NCI-H446 treated with DMSO at 0.1 percent for 48 hours (cell line): Measurements from ENCODE around the gene AEBP1.
A peak's percentile ranks its signal among the peaks of the same experiment; 100 is the strongest.

Source experiments
- DNase-seq: peaks from one replicate; lab custom pipeline; 2025; lab: John Stamatoyannopoulos, UW

Gene AEBP1

DNA sequence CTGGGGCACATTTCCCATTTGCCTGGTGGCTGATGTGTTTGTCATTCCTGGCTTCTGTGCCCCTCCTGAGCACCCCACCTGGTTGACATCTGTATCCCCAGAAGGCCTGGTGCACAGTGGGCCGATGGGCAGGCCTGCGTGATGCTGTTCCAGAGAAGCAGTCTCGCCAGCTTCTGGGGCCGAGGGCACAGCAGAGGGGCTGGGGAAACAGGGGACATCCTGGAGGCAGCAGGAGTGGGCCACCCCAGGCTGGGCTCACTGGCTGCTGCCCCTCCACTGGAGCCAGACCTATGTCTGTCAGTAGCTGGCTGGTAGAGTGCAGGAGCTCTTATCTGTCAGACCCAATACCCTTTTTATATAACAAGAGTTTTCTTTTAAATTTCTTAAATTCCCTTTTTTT, 37.9 kb downstream of the AEBP1 start:
- no peak for DNase-seq

DNA sequence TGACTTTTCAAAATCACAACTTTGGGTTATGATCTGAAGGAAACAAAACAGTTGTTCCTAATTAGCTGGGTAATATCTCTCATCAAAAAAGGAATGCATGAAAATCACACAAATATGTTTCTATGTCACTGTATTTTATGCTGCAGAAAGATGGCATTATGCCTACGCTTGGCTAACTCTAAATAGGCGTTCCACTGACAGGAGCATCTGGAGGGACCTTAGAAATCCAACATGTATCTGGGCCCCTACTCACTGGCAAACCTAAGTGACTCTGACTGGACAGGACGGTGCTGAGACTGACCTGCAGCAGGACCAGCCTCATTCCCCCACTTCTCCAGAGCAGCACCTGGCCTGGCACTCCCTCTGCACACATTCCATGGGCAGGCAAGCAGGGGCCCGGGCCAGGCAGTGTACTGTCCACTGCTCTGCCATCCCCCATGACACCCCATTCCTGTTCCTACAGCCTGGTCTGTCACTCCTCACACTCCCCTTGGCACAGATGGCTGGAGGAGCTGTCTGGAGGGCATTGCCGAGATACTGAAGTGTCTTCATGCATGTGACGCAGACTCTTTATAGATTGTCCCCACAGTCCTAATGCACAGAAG, 39.6 kb downstream of the AEBP1 start:
- no peak for DNase-seq

DNA sequence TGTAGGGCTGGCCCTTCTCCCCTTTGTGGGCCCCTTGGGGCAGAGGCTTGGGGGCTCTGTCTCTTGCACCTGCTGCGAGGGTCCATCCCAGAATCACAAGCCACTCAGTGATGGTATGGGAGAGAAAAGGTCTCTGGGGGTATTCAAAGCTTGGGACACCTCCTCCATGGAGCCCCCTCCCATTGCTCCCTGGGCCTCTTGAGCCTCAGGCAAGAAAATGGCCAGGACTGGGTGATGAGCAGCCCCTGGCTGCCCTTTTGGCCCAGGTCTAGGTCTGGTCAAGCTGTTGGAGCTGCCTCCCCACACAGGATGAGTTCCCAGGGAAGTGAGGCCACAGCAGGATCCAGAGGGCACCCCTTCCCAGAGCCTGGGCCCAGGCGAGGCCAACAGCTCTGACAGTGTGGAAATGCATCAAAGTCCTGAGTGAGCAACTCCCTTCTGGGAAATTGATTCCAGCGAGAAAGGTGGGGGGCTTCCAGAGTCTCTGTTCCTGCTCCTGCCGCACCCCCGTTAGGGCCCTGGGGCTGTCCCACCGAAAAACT, 40.4 kb downstream of the AEBP1 start:
- DNase-seq = no peak

DNA sequence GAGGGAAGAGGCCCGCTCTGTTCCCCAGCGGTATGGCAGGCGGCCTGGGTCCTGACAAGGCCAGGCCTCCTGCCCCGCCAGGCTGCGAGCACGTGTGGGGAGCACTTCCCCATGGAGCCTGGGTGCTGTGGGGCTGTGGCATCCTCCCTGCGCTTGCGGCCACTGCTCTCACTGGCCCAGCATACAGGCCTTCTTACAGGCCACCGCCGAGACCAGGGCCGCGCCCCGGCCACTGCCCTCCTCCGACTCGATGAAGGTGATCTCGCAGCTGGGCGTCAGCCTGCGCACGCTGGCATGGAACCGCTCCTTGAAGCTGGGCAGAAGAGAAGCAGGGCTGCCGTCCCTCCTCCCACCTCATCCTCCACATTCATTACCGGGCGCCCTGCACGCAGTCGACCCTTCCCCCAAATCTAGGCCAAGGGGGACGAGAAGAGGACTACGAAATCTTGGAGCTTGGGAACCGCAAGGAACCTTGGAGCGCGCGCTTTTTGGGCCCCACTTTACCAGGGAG, 40.9 kb downstream of the AEBP1 start:
- no peak for DNase-seq

DNA sequence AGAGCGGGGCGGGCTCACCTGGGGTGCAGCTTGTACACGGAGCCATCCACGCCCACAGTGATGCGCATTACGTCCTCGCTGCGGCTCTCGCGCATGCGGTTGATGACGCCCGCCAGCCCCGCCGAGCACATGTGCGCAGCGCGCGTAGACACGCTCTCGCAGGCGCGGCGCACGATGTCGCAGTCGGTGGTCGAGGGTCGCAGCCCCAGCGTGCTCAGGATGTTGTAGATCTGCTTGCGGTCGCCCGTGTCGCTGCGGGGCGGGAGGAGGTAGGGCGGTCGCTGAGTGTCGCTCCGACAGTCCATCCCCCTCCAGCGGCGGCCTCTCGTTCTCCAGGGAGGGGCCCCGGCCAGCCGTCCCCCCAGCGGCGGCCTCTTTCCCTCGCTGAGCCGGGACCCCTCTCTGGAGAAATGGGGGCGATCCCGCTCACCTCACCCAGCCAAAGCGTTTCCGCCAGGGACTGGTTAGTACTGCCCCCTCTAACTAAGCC, 41.4 kb downstream of the AEBP1 start:
- no peak for DNase-seq

DNA sequence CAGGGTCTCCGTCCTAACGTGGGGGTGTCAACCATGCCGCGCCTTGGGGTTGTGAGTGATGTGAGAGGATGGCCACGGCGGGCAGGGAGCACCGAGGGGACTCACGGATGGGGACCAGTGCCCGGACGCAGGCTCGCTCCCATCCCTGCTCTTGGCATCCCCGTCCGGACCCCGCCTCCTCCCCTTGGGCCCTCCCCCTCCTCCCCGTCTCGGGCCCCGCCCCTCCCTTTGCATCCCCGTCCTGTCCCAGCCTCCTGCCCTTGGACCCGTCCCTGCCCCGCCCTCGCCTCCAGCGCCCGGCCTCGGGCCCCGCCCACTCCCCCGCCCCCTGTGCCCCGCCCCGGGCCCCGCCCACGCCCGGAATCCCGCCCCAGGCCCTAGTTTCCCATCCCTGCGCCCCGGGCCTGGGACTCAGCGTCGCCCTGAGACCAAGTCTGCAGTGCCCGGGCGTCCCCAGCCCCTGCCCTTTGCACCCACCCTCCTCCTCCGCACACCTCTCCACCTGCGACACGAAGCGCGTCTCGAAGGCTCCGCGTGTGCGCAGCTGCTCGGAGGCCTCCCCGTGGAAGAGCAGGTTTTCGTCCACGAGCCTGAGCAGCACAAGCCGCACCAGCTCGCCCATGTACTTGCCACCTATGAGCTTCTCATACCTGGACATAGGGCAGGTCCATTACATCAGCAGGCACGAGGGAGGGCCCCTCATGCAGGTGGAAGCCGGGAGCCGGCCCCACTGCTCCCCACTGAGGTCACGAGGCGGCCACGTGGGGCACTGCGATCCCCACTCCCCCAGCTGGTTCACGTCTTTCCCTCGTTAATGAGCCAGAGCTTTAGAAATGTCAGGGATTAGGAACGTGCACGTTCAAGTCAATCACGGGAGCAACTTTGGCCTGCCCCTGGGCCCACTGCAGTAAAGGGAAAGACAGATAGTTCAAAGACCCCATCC, 42.1 kb downstream of the AEBP1 start:
- no peak for DNase-seq

DNA sequence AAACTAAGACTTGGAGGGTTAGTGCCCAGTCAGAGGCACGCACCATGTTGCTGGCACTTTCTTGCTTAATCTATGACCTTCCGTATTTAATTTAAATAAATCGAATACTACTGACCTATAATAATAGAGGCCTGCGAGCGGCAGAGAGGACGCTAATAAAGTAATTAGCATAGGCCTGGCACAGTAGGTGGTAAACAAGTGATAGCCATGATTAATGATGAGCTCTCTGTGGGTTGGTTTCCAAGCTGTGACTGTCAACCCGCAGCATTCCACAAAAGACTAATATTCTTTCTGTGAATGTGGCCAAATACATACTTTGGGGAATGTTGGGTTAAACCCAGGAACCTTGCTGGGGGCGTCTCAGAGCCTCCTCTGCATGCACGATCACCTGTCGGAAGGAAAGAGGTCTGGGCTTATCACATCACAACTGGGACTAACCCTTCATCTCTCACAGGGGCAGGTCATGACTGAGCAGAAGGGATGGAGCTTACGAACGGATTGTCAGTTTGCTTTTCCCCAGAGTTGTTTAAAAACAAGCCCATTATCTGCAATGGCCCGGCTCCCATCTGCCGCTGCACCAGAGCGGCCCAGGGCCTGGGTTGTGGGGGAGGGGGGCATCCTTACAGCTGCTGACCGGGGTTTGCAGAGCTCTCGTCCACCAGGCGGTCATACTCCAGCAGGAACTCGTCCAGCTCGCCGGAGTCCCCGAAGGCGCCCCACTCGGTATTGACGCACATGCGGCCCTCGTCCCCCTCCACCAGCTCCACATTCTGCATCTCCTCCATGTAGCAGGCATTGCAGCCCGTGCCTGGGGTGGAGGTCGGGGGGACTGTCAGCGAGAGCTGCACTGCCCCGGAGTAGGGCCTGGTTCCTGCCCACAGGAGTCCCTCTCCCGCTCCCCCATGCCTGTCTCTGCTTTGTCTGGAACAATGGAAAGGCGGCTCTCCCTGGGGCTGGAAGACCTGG, 43.2 kb downstream of the AEBP1 start:
- no peak for DNase-seq

DNA sequence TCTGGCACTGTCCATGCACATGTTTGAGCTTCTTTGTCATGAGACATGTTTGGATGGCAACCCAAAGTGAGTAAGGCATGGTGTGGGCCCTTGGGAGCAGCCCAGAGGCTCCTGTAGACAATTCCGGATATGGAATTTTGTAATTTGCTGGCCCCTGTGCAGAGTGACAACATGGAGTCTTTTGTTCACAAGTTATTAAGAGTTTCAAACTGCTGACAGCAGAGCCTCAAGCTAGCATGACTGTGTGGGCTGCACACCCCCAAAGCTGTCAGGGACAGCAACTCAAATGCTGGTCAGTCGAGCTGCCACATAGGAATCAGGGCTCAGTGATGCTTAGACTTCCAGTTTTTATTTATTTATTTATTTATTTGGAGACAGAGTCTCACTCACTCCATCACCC, 44.0 kb downstream of the AEBP1 start:
- no peak for DNase-seq

DNA sequence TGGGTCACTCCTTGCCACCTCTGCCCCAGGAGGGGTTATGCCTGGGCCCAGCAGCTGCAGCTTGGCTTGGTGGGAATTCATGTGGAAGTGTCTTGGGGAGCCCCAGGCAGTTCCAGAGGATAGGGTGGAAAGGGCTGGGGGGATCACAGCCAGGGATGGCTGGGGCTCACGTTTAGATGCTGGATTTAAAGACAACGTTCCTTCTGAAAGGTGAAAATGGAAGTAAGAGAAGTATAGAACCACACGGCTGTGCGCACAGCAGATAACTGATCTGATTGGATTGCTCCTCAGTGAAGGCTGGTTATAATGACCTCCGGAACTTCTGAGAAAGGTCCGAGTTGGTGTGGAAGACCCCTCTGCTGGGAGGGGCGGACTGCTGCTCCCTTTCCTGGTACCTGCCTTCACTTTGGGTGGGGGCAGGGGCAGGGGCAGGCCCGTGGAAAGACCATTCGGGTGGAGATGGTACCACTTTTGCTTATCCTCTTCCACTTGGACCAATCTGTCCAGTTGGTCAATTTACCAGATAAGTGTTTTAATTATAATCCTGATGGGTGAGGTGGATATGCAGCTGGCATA, 44.9 kb downstream of the AEBP1 start:
- DNase-seq = no peak

DNA sequence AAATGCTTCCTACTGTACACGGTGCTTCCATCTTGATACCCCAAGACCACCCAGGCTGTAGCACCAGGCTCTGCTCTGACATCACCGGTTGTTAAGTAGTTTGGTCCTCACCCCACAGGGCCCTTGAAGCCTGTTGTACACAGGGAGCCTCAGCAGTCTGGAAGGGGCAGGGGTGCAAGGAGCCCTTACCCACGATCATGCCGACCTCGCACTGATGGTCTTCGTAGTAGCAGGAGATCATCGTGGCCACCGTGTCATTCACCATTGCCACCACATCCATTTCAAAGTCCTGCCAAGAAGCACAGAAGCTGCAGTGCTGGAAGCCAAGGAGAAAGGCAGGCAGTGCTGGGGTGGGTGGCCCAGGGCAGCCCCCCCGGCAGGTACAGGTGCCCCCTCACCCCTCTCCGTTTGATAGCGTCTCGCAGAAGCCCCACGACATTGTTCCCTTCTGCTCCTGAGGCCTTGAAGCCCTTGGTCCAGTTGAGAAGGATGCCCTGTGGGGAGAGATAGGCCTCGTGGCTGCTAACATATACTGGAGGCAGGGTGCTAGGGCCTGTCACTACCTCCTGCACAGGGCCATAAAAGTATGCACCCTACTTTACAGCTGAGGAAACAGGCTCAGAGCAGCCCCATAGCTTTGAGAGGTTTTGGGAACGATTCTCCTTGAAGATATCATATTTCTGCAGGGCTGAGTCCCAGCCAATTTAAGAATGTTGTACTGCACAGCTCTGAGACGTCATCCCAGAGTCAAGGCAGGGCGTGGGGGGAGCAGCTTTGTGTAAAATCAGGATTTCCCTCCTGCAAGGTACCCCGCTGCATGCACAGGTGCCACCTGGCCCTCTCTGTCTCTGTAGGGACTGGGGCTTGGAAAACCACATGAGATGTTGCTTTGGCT, 45.7 kb downstream of the AEBP1 start:
- DNase-seq = no peak

DNA sequence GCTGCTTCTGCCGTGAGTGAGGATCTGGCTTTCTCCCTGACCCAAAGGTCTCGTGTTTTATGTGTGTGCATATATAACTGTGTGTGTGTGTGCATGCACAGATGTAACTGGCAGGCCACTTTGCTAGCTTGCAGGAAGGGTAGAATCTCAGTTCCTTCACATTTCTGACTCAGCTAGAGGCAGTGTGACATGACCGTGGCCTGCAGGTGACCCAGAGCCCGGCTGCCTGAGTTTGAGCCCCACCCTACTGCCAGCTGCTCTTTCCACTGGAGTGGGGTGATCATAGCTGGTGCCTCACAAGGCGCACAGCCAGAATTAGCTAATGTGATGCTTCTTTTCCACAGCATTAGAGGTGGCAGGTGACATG, 46.3 kb downstream of the AEBP1 start:
- DNase-seq = no peak

DNA sequence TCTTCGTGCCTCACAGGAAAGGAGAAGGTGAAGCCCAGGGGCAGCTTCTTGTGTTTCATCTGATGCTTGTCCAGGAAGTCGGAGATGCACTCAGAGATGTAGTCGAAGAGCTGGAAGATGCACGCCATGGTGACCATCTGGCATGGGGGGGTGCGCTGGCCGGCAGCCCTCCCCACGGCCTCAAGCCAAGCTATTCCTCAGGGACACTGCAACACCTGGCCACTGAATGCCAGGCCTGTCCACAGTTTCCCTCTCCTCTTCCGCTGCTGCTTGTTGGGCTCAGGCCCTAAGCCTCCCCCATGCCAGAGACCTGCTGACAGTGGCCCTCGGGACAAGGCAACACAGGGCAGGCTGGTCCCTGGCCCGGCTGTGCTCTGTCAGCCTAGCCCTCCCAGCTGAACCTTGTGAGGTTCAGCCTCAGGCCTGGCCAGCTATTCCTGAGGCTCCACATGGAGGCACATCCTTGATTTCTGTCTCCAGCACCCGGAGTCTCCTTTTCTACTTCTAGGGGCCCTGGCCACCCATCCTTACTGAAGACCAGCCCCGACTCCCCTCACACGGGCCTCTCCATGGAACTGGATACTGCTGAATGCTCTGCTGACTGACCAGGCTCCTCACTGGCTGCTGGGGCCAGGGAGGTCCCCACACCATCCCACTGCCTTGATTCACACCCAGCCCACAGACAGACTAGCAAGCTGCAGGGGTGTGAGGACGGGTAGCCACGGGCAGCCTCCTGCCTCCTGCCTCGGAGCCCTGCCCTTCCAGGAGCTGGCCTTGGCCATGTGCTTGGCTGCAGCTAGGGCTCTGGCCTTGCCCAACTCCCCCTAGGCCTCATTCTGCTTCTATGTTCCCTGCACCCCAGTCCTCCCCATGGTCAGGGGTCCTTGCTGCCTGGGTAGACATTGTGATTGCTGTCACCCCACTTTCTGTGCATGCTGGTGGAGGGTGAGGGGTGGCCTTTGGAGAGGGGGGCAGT, 47.1 kb downstream of the AEBP1 start:
- peak; percentile 27 for DNase-seq

DNA sequence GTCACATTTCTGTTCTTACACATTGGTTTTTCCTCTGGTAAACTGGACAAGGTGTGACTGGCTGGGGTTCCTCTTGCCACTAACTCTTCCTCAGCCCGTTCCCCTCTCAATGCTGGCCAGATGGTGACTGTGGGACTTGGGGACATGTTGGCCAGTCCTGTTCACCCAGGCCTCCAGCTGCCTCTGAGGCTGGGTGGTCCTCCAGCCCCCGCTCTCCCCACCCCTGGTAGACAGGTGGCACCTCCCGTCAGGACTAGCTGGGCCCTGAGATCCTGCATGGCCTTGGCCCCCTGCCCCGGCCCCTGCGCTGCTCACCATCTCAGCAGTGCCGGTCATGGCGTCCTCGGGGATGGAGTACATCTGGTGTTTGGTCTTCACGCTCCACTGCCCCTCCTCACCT, 47.8 kb downstream of the AEBP1 start:
- DNase-seq = no peak

DNA sequence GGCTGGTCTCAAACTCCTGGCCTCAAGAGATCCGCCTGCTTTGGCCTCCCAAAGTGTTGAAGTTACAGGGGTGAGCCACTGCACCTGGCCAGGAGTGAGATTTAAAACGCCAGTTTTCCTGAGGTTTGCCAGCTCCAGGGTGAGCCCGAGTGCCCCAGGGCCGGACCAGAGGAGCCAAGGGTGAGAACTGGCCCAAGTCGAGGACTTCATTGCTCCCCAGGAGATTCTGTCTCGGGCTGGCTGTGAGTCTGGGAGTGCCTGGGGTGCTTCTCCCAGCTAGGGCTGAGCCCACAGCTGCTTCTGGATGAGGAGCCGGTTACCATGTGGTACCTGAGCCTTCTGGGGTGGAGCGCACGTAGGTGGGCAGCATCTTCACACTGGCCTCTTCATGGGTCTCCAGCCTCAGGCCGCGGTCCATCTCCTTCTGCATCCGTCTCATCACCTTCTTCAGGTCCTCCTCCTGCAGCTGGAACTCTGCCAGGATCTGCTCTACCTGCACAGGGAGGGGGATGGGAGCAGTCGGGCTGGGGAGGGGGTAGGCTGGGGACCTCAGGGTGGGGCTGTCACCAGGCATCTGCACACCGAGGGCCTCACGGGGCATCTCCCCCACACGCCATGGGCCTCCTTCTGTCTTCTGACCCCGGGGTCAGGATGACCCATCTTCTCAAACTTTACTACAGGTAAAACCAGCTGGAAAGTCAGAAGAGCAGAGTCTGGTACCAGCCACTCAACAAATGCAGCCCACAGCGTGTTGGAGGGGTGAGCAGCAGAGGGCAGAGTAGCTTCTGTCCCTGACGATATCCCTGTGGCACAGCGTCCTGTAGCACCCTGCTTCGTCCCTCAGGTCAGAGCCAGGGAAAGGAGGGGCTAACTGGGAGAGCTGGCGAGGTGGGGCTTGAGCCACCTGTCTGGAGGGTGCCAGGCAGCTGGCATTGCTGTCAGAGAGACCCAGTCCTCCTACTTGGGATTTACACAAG, 49.1 kb downstream of the AEBP1 start:
- no peak for DNase-seq

DNA sequence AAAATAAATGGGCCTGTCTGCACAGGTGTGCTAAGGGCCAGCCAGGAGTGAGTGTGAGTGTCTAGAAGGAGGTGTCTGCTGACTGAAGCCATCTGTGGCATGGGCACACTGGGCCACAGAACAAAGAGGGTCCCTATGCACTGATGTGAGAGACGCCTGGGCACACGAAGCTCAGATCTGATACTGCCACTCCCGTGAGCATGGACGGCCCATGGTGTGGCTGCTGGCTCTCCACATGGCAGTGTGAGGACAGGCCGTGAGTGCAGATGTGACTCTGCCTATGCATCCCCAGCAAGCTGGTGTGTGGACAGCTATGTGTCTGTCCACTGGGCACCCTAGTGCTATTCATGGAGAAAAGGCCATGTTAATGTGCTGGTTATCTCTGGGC, 49.8 kb downstream of the AEBP1 start:
- DNase-seq = no peak

DNA sequence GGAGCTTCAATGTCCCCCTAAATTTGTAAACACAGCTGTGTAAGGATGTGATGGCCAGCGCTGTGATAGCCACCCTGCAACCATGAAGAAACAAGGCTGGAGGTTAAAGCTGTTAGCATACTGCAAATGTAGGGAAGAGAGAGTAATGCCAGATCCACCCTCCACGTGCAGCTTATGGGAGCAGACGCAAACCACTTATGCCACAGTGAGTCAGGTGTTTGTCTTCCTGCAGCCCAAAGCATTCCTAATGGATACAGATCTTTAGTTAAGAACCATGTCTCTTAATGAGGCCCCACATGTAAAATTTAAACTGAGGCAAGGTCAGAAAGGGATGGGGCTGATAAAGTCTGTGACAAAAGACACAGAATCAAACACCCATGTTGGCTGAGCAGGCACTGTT, 50.6 kb downstream of the AEBP1 start:
- no peak for DNase-seq

DNA sequence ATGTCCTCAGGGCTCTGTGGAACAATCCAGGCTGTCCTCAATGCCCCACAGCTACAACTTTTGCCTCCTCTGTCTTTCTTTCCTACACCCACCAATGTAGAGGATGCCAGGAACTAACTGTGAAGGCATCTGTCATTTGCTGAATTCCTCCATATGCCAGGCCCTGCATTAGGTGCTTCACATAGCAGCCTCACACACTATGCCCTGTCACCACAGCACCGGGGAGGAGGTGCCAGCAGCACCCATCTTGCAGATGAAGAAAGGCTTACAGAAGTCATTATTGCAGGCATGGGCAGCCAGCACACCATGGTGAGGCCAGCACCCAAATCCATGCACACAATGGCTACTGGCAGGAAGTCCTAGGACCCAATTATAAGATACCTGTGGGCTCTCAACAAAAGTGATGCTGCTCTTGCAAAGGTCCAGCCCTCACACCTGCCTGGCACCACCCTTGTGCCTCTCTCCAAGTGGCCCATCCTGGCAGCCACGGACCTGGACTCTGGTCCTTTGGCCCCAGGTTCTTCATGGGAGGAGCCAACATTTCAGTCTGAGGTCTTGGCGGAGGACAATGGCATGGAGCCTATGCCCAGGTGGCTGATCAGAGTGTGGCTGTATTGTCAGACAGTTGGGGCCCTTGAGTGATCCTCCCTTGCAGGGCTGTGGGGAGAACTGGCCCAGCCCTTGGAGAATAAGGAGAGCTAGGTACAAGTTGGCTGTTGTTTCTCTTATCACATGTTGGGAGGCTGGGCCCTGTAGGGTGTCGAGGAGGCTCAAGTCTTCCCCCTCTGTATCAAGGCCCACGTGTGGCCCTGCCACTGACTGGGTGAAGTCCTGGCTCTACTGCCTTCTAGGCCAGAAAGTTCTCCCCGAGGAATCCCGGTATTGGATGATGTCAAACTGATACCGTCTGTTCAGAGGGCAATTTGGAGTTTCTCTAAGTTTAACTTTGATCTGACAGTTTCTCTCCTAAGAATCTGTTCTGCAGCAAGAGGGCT, 51.3 kb downstream of the AEBP1 start:
- DNase-seq = no peak
